Stimulated activated CD8-positive, alpha-beta memory T cell treated with anti-CD3 and anti-CD28 coated beads, Interleukin-12 subunit alpha, Interleukin-12 subunit beta, amount 100 ng/mL, for 1 hour (primary cell): ENCODE measurements around the gene OR11A1.

Experiments
- DNase-seq: peaks from one replicate; pipeline ENCODE4 v3.0.0-alpha.2; 2020; ENCODE audit warnings: low read depth

Gene OR11A1

GRCh38 chr6:29456971-29457370, at the start of gene OR11A1, which contains the start of gene OR2H1:
OR11A1 (minus strand) TSS chr6:29457071; CDS start chr6:29427641, 29,430 bp downstream.
OR2H1 (plus strand) TSS chr6:29457155; CDS start chr6:29461770, 4,615 bp downstream.
- no peak for DNase-seq

GRCh38 chr6:29506446-29507067, 49.7 kb upstream of the OR11A1 start:
- DNase-seq = no peak

- DNase-seq = no peak
Measured at GRCh38 chr6:29505808-29506207, 48.9 kb upstream of the OR11A1 start.

GRCh38 chr6:29504961-29505360, 48.1 kb upstream of the OR11A1 start:
- DNase-seq = no peak

GRCh38 chr6:29502597-29502996, 45.7 kb upstream of the OR11A1 start:
- DNase-seq = no peak

GRCh38 chr6:29502181-29502580, 45.3 kb upstream of the OR11A1 start:
- no peak for DNase-seq

GRCh38 chr6:29501106-29501505, 44.2 kb upstream of the OR11A1 start:
- no peak for DNase-seq

GRCh38 chr6:29500594-29500993, 43.7 kb upstream of the OR11A1 start:
- no peak for DNase-seq

GRCh38 chr6:29499704-29500103, 42.8 kb upstream of the OR11A1 start:
- DNase-seq = no peak

- no peak for DNase-seq
Measured at GRCh38 chr6:29496961-29497360, 40.1 kb upstream of the OR11A1 start.

GRCh38 chr6:29495571-29495970, 38.7 kb upstream of the OR11A1 start:
- no peak for DNase-seq

GRCh38 chr6:29494131-29494530, 37.3 kb upstream of the OR11A1 start:
- no peak for DNase-seq

GRCh38 chr6:29493261-29493660, 36.4 kb upstream of the OR11A1 start:
- DNase-seq = no peak

- DNase-seq = no peak
Measured at GRCh38 chr6:29491574-29491973, 34.7 kb upstream of the OR11A1 start.

- DNase-seq = no peak
Measured at GRCh38 chr6:29490552-29490951, 33.7 kb upstream of the OR11A1 start.

GRCh38 chr6:29490055-29490454, 33.2 kb upstream of the OR11A1 start:
- no peak for DNase-seq

- no peak for DNase-seq
Measured at GRCh38 chr6:29489286-29489685, 32.4 kb upstream of the OR11A1 start.

- DNase-seq = no peak
Measured at GRCh38 chr6:29488874-29489273, 32.0 kb upstream of the OR11A1 start.

GRCh38 chr6:29487660-29488059, 30.8 kb upstream of the OR11A1 start, which contains the start of gene MAS1L:
MAS1L (minus strand) TSS chr6:29487956; CDS start chr6:29487902, 54 bp downstream.
- DNase-seq = no peak

GRCh38 chr6:29487131-29487530, 30.3 kb upstream of the OR11A1 start:
- no peak for DNase-seq

- no peak for DNase-seq
Measured at GRCh38 chr6:29486577-29486976, 29.7 kb upstream of the OR11A1 start.

- no peak for DNase-seq
Measured at GRCh38 chr6:29483735-29484134, 26.9 kb upstream of the OR11A1 start.

- DNase-seq = no peak
Measured at GRCh38 chr6:29483186-29483585, 26.3 kb upstream of the OR11A1 start.

GRCh38 chr6:29479560-29479959, 22.7 kb upstream of the OR11A1 start:
- no peak for DNase-seq
